IPS-11a (cell line): ENCODE results near the gene SLC6A7.

Experiments
- H3K4me3 ChIP-seq: one replicate; pipeline ENCODE4 v1.5.1; 2013; ENCODE audit warnings: low read depth, low read length, control low read depth

SLC6A7 gene

DNA sequence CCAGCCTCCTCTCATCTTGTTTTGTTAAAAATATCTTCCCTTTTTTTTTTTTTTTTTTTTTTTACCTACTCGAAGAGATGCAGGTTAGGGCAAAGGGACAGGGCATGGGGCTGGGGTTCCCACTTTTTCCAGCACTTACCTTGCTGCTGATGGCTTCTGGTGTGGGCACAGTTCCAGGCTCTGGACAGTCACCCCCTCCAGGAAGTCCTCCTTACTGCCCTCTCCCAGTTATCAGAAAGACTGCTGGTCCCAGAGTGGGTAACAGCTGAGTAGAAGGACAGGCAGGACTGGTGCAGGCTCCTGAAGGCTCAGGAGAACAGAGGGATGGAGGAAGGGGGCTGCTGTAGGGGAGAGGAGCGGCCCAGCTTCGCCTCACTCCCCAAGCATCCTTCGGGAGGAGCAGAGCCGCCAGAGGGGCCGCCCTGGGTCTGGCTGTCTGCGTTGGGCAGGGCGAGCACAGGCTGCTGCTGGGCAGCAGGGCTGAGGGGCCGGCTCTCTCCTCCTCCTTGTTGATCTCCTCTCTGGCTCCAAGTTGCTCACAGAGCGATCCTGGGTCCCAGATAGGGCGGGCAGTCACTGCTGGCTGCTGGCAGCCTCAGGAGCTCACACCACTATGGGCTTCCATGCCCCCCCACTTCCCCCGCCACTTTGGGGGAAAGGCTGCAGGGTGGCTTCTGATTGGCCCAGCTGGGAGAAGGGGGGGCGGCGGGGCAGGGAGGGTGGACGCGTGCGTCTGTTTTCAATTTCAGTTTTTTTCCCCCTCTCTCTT is 34.4 kb upstream of the SLC6A7 start, which contains the start of gene PDGFRB:
PDGFRB (minus strand) TSS at position 588 of the 769 bp plus-strand sequence. CDS start 18,798 bp downstream, outside the sequence.
- H3K4me3 ChIP-seq: no peak within 1 kb of the TSS

DNA sequence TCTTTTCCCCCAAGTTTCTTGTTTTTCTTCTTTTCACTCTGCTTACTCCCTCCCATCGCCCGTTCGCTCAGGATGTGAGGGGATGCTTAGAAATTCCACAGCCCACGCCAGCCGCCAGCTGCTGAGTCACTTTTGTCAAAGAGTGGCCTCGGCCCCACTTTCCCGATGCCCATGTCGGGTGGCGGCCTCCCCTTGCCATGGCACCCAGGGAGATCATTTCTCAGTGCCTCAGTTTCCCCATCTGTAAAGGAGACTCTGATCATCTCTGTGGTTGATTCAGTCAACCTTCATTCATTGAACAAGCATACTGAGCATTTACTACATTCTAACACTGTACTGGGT is 33.9 kb upstream of the SLC6A7 start:
- H3K4me3 ChIP-seq: no peak overlapping the region

GRCh38 chr5:150156540-150156939 is 33.3 kb upstream of the SLC6A7 start:
- no peak overlapping the region for H3K4me3 ChIP-seq

DNA sequence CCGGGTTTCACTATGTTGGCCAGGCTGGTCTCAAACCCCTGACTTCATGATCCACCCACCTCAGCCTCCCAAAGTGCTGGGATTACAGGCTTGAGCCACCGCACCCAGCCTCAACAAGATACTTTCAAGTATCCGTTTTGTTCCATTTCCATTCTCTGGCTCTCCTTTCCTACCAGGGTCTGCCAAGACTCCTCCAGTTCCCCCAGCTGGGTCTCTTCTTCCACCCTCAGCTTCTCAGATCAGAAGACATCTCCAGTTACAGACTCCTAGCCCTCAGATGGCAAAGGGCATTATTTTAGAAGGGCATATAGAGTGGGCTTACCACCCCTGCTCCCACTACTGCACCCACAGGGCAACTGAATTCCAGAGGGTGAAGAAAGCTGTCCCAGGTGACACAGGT is 32.7 kb upstream of the SLC6A7 start:
- no peak overlapping the region for H3K4me3 ChIP-seq

- H3K4me3 ChIP-seq: no peak overlapping the region
These were observed 31.5 kb upstream of the SLC6A7 start for GRCh38 chr5:150158170-150158949.

GRCh38 chr5:150159031-150159430 is 30.8 kb upstream of the SLC6A7 start:
- H3K4me3 ChIP-seq: no peak overlapping the region

DNA sequence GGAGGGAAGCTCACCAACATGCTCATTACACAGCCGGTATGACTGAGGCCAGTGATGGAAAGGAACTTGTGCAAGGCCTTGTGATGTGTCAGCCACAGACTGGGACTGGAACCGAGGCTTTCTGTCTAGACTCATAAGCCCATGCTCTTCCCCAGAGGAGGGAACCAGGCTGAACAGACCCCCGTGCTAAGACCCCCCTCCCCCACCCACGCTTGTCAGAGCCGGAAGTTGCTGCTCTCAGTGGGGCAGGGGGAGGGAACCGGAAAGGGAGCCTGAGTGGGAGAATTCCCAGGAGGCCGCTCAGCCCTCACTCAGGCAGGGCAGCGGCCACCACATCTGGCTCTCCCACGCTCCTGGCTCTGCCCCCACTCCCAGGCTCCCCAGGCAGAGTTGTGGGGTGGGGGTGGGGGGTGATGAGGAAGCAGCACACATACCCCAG is 30.1 kb upstream of the SLC6A7 start:
- H3K4me3 ChIP-seq: no peak overlapping the region

DNA sequence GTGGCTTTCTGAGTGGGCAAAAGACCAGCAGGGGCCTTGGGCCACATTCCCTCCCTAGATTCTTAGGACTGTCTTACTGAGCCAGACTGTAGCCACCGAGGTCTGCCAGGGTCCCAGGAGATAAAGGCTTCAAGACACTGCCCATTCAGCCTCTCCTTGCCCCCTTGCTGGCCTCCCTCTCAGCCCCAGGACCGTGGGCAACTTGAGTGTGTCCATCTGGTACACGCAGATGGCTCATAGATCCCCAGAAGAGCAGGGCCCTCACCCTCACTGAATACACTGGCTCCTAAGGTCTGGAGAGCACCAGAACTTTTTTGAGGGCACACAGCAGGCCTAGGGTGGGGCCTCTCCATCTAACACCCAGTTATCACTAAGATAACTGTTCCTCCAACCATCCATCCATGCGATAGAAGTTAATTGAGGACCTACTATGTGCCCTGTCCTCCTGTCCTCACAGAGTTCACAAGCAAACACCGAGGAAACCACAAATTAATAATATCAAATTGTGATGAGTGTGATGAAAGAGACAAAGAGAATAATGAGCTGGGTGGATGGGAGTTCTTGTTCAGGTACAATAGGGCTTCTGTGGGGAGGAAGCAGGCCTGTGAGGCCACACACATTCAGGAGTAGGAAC is 29.3 kb upstream of the SLC6A7 start:
- H3K4me3 ChIP-seq: no peak overlapping the region

DNA sequence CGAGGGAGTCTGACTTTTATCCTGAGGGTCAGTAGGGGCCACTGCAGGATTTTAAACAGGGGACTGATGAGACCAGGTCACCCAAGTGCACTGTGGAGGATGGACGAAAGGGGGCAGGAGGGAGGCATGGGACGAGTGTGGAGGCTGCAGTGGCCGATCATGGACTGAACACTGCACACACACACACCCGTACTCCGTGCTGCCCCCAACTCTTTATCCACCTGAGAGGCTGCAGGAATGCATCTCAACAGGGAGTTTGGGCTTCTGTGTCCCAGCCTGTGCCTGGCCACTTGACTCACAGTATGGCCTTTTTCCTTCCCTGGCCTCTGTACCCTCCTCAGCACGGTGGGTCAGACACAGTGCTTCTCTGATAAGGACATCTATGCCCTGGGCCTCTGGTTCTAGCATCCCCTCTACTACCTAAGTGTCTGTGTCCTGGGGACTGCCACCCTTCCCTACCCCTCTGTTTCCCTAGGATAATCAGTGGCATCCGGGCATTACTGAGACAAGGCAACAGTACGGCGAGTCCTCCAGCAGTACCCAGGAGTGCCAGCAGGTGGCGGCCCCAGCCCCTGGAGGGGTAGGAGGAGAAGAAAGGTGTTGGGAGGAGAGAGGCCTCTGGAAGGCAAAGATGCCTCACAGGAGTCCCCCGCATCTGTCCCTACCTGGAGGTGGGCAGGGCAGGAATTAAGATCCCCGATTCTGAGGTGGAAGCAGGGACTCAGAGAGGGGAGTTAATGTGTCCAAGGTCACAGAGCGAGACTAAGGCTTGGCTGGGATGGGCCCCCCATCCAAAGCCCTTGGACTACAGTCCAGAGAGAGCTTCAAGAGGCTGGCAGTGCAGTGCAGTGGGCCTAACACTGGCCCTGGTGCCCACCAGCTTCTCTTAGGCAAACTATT is 28.4 kb upstream of the SLC6A7 start:
- H3K4me3 ChIP-seq: no peak overlapping the region

GRCh38 chr5:150162142-150162513 is 27.7 kb upstream of the SLC6A7 start:
- no peak overlapping the region for H3K4me3 ChIP-seq

- H3K4me3 ChIP-seq: no peak overlapping the region
These were observed 26.8 kb upstream of the SLC6A7 start for GRCh38 chr5:150163035-150163434.

GRCh38 chr5:150163547-150164059 is 26.3 kb upstream of the SLC6A7 start:
- H3K4me3 ChIP-seq: no peak overlapping the region

GRCh38 chr5:150164211-150164980 is 25.5 kb upstream of the SLC6A7 start:
- no peak overlapping the region for H3K4me3 ChIP-seq

- H3K4me3 ChIP-seq: no peak overlapping the region
These were observed 23.7 kb upstream of the SLC6A7 start for GRCh38 chr5:150166037-150166649.

DNA sequence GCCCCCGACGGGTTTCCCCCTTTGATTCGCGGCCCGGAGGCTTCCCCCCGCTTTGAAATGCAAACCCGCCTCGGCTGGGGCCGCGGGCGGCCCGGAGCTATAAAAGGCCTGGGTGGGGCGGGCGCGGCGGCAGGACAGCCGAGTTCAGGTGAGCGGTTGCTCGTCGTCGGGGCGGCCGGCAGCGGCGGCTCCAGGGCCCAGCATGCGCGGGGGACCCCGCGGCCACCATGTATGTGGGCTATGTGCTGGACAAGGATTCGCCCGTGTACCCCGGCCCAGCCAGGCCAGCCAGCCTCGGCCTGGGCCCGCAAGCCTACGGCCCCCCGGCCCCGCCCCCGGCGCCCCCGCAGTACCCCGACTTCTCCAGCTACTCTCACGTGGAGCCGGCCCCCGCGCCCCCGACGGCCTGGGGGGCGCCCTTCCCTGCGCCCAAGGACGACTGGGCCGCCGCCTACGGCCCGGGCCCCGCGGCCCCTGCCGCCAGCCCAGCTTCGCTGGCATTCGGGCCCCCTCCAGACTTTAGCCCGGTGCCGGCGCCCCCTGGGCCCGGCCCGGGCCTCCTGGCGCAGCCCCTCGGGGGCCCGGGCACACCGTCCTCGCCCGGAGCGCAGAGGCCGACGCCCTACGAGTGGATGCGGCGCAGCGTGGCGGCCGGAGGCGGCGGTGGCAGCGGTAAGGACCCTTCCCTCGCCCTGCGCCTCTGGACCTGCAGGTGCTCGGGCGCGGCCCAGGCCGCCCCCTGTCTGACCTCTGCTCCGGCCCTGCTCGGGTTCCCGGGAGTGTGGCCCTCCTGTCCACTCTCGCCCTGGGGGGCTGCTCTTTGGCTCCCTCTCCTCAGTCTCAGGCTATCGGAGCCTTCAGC is 23.0 kb upstream of the SLC6A7 start, which contains the start of gene CDX1:
CDX1 (plus strand) TSS at position 129 of the 862 bp plus-strand sequence; CDS start at position 228, 99 bp downstream.
- H3K4me3 ChIP-seq: no peak within 1 kb of the TSS

DNA sequence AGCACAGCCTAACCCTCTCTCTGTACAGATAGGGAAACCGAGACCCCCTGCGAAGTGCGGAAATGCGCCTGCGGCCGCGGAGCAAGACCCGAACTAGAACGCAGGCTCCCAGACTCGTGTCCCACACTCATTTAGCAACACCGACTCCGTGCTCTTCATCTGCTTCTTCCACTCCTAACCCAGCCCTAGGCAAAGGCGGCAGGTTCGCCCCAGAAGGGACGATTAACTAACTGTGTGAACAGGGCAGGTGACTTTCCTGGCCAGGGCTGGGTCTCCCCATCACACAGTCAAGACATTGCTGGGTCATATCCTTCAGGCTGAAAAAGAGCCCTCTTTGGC is 22.4 kb upstream of the SLC6A7 start:
- H3K4me3 ChIP-seq: no peak overlapping the region

DNA sequence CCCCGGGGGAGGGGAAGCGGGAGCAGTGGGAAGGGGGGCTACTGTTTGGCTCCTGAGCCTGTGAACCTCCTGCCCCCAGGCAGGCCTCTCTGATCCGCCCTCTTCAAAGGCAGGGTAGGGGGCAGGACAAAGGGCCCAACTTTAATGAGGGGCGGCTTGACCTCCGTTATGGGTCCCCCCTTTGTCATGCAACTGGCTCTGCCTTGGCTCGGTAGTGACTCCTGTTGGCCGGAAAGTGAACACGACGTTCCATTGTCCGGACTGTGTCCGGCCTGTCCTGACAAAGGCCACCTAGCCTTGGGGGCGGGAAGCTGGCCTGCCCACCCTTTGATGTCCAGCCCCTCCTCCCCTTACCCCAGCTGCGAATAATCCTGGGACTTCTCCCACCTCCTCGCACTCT is 22.0 kb upstream of the SLC6A7 start:
- no peak overlapping the region for H3K4me3 ChIP-seq

DNA sequence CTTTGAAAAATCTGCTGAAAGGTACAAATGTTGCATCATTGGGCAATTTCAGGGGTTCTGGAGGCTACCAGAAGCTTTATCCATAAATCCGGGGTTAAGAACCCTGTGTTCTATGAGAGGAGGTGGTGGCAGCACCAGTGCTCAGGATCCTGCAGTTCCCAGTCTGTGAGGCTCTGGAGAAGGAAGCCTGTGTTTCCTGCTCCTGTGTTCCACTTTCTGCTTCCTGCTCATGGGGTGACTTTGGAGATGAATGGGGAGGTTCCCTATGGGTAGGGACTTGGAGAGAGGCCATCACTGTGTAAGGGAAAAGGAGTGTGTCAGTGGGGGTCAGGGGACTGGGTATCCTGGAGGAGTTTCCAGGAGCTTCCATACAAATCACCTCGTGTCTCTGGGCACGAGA is 21.0 kb upstream of the SLC6A7 start:
- H3K4me3 ChIP-seq: no peak overlapping the region
